Erythroblast (primary cell): Measurements from ENCODE around the gene PRKAR2A.
"Not testable (repeated sequence)": the region's sequence is repeated elsewhere in the genome, so short reads cannot be mapped to it uniquely, and the experiment has no call there.

ENCODE experiments used
- GATA1 ChIP-seq: IDR thresholded peaks from 2 replicates; pipeline ENCODE4 v1.6.1; 2011; ENCODE audit warnings: low read depth, mild to moderate bottlenecking, control low read depth, low read length, moderate library complexity
- POLR2A ChIP-seq: IDR thresholded peaks from 2 replicates; pipeline ENCODE4 v1.6.1; 2011; ENCODE audit warnings: mild to moderate bottlenecking, low read length

- TF ChIP-seq POLR2A, GATA1: not testable (repeated sequence)
These were observed 113.7 kb downstream of the PRKAR2A start for GRCh38 chr3:48733752-48734518.
